TTC549 (cell line): ENCODE results near the gene IL18RAP.
A peak's percentile ranks its signal among the peaks of the same experiment; 100 is the strongest.

Experiments
- FAIRE-seq: peaks from 2 replicates; lab custom pipeline; 2012; peaks lifted over from hg19 to GRCh38; lab: Jason Lieb, UNC

Gene IL18RAP

DNA sequence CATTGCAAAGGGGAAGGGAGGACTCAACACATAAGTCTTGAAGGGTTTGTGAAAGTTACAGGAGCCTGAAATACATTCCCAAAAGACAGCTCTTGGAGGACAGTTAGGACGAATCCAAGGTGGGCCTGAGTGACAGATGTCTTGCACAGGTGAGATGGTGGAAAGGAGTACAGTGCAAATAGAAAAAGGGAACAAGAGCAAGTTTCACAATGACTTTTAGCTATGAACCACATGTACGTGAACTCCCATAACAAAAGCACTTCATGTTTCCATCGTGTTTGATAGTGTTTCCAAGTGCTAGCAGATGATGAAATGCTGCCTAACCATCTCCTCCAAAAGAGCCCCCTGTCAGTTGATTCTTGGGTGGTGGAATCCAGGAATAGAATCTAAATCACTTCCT lies 1.8 kb downstream of the IL18RAP start:
- no peak for FAIRE-seq

DNA sequence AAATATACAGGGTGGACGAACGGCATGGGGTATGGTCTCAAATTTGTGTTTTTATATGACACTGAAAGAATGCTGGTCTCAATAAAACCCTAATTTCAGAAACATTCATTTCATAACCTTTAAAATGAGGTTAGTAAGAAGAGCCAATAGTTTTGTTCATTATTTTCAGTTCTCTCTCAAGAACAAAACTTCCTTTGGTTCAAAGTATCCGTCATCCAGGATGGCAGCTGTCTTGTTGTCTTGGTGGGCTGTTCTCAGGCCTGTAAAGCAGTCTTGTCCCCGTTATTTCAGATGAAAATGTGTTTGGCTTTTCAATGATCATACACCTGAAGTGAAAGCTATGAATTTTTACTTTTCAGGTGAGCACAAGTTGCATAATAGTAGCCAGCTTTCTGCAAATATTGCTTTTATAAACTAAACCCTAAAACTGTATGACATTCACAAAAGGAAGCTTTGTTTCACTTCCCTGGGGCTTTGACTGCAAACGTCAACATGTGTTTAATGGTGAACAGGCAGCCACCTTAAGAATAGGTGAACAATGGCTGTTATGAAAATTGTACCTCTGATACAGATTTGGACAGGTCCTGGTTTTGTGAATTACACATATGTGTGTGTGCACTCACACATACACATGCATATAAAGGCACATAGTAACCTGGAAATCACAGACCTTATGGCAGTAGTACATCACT lies 2.6 kb downstream of the IL18RAP start:
- FAIRE-seq = no peak

- FAIRE-seq = no peak
Observed at GRCh38 chr2:102427249-102427648, 4.3 kb downstream of the IL18RAP start.

- no peak for FAIRE-seq
Observed at GRCh38 chr2:102428573-102428972, 5.6 kb downstream of the IL18RAP start.

DNA sequence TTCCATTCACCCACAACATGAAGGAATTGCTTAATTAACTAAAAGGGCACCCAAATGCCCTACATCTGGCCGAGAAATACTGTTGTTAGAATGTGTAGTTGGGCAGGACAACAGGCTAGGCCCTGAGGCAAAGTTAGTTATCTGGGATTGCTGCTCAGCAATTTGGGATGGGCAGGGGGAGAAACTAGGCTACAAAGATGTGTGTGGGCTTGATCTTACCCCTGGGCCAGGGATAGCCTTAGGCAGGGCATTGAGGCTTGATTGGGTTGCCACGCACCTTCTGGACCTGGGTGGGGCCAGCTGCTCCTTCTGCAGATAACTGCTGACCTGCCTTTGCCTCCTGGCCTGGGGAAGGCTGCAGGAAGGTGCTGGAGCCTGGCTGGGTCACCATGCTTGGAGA lies 9.4 kb downstream of the IL18RAP start:
- no peak for FAIRE-seq

- no peak for FAIRE-seq
Observed at GRCh38 chr2:102433973-102434654, 11.2 kb downstream of the IL18RAP start.

DNA sequence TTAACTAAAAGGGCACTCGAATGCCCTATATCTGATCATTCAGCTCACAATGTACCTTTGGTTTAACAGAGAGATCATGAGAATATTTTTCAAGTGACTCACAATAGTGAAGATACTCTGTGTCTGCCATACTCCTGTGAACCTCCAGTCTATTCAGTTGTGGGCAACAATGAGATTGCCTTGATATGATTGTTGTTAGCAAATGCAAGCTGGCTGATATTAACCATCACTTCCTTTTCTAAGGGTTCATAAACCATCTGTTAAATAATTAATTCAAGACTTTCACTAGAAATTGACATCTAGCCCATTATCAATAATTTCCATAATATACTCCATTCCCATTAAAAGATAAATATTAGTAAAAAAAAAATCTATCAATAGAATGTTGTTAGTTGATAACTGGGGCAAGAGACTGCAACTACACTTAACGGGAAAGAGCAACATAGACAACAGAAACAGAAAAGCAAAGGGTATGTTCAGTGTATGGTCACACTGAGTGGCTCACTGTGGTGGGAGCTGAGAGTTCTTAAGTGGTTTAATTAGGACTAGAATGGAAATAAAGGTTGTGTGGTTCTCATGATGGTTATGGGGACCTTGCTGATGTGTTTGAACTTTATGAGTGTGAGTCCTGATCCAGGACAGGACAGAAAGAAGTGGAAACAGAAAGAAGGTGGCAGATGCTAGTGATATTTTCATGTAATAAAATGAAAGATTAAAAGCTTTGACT lies 11.9 kb downstream of the IL18RAP start:
- FAIRE-seq = no peak

DNA sequence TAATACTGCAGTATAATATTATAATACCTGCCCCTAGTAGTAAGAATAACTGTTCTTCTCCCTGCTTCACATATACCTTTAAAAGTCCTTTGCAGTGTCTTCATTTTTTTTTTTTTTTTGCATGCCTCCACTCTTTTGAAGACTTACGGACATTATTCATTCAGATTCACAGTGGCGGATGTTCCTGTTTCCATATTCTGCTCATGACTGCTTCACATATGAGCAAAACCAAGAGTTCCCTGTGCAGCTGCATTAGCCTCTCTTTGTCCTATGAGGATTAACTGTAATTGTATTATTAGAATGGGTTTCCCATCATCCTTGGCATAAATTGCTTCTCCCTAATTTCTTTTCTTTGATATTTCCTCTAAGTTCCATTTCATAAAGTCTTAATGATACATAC lies 12.8 kb downstream of the IL18RAP start:
- FAIRE-seq = no peak

- no peak for FAIRE-seq
Observed at GRCh38 chr2:102436323-102436722, 13.4 kb downstream of the IL18RAP start.

GRCh38 chr2:102437122-102437521 lies 14.2 kb downstream of the IL18RAP start:
- FAIRE-seq = no peak

DNA sequence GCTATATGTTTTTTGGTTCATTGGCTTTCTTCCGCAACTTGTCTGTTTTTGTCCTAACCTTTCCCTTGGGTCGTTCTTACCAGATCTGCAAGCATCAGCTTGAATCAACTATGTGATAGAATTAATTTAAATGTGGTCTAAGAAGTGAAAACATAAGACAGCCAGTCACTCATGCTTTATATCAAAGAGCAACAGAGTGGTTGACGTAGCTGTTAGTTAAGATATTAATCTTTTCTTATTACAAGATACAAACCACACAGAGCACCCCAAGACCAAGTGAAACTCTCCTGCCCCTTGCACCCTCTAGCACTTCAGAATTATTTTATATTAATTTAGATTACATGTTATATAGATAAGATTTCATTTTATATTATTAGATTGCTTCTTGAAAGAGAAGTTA lies 15.2 kb downstream of the IL18RAP start:
- no peak for FAIRE-seq

DNA sequence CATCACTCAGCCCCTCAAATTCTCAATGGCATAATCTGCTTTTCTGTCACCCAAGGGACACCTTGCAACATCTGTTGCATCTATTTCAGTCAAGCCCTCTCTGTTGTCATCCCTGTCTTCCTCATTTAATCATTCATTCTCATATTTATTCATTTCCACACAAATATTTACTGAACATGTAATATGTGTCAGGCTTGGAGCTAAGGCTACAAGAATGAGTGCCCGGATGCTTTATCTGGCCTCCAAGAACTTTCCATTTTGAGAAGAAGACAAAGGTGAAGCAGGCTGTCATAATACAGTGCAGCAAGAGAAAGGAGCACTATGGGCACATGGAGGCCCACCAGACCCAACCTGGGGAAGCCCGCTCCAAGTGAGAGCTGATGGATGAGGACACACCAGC lies 15.6 kb downstream of the IL18RAP start:
- no peak for FAIRE-seq

DNA sequence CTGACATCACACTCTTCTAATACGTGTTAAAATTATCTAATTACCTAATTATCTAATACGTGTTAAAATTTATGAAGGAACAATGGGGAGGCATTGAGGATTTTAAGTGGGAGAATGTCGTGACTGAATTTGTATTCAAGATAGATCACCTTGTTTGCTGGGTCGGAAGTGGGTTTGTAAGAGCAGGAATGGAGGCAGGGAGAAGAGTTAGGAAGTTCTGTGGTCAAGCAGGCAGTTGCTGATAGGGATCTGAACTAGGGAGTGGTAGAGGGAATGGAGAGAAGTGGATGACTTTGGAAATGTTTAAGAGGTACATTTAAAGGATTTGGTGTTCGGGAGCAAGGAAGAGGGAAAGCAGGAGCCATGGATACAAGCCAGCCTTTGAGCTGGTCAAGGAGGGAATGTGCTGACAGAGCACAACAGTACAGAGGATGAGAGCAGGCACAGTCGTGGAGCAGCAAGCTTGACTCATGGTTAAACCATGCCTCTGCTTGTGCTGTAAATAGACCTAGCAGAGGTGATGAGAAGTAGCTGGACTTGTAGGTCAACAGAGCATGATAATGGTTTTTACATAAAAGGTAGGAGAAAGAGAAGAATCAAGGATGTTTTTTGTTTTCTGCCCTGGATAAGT lies 16.2 kb downstream of the IL18RAP start:
- no peak for FAIRE-seq

GRCh38 chr2:102442967-102443828 lies 20.2 kb downstream of the IL18RAP start:
- no peak for FAIRE-seq

DNA sequence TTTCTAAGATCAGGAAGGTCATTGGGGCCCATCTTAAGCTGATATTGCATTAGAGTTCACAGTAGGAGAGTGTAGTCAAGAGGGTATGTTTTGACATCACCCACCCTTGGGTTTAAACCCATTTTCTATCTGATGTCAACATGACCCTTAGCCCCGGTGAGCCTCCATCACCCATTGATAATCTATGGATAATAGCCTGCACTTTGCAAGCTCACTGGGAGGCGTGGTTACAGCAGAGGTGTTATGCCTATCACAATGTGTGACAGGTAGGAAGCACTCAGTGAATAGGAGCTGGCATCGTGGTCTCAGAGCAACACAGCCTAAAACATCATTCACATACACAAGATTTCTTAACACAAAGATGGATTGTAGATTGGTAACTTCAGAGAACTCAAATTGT lies 21.3 kb downstream of the IL18RAP start:
- no peak for FAIRE-seq

DNA sequence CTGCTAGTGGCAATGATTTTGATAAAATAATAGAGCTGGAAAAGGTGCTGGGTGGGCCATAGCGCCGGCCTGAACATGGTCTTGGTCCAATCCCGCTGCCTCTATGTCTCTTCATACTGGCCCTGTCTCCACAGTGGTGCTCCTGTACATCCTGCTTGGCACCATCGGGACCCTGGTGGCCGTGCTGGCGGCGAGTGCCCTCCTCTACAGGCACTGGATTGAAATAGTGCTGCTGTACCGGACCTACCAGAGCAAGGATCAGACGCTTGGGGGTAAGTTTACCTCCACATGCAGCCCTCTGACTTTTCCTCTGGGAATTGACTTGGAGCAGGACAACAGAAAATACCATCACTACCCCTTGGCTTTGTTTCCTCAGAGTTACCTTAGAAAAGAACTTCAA lies 24.0 kb downstream of the IL18RAP start:
- no peak for FAIRE-seq

DNA sequence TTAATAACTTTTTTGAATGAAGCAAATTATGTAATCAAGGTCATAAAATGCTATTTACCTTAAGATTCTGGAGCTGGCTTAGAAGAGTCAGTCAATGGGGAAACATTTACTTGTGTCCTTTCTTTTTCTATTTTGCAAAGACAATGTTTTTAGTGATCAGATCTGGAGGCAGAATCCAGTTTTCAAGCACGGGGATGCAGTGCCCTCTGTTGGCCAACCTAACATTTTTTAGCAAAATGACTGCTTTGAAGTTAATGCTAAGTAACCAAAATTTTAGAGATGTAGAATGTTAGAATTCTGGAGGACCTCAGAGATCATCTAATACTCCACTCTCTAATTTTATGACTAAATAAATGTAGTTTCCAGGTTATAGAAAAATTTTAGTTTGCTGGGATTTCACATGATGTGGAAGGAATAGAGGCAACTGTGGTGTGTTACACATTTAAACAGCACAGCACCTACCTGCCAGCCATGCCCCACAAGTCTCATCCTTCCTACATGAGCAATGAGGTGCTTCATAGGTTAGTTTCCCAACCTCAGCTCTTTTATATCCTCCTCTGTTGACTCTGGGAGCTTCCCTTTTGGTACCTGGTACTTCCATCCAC lies 26.5 kb downstream of the IL18RAP start:
- peak; percentile 81 for FAIRE-seq

DNA sequence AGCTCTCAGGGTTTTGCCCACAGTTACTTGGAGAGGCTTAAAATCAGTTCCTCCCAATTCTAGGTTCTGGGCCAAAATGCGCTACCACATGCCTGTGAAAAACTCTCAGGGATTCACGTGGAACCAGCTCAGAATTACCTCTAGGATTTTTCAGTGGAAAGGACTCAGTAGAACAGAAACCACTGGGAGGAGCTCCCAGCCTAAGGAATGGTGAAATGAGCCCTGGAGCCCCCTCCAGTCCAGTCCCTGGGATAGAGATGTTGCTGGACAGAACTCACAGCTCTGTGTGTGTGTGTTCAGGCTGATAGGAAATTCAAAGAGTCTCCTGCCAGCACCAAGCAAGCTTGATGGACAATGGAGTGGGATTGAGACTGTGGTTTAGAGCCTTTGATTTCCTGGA lies 29.0 kb downstream of the IL18RAP start:
- no peak for FAIRE-seq

- no peak for FAIRE-seq
Observed at GRCh38 chr2:102453501-102453900, 30.5 kb downstream of the IL18RAP start.

- no peak for FAIRE-seq
Observed at GRCh38 chr2:102455061-102455670, 32.2 kb downstream of the IL18RAP start.

DNA sequence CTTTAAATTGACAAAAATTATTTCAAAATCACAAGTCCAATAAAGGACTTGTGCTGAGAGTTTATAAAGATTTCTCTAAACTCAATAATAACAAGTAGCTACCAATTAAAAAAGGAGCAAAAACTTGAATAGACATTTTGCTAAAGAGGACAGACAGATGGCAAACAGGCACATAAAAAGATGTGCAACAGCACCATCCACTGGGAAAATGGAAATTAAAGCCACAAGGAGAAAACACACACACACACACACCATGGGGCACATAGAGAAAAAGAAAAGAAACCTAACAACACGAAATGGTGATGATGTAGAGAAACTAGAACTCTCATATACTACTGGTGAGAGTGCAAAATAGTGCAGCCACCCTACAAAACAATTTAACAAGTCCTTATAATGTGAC lies 37.5 kb downstream of the IL18RAP start:
- no peak for FAIRE-seq
